SKM-1 (cell line): ENCODE measurements around the gene TCHHL1.
"Not testable (repeated sequence)": the region's sequence is repeated elsewhere in the genome, so short reads cannot be mapped to it uniquely, and the experiment has no call there.

ENCODE experiments used
- DNase-seq: peaks from one replicate; lab custom pipeline; 2025; ENCODE audit not compliant: unreplicated experiment; lab: John Stamatoyannopoulos, UW

Gene TCHHL1

DNA sequence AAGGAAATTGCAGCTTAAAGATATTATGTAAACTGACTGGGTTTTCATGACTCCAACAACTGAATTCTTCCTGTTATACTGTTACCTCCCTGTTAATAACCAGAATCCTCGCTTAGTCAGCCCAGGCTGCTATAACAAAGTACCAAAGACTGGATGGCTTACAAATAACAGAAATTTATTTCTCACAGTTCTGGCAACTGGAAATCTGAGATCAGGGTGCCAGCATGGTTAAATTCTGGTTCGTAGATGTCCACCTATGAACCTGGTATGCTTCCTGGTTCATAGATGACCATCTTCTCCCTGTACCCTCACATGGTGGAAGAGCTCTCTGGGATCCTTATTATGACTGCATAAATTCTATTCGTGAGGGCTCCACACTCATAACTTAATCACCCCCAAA is 8.1 kb upstream of the TCHHL1 start:
- no peak for DNase-seq

DNA sequence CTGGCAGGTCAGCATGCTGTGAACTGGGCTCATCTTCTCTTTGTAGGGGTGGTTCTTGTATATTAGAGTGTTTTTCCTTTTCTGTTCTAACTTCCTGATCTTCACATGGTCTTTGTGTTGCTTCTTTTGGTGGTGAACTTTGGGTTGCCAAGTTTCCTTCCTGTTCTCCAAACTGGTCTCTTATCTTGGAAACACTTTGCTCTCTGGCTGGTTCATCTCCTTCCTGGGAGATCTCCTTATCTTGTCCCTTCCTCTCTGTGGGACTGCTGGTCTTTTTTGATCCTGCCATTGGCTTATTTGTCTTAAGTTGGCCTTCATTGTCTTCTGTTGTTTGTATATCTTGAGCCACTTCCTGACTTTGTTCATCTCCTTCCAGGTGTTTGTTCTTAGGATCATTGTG is 2.1 kb downstream of the TCHHL1 start:
- no peak for DNase-seq

DNA sequence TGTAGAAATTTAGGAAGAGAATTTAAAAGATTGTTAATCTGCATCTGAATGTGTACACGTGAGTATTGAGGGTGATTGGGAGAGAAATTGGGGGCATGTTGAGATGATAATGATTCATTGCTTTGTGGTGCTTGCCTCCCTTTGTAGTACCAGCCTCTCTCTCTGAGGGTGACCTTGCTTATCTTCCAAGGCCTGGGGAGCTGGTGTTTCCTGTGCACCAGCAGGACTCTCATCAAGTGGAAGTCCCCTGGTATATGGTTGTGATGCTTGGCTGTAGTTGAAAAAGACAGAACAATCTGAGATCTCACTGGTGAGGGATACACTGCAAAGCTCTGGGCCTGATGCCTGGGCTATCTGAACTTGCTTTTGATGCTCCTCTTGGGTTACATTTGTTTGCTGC is 4.0 kb downstream of the TCHHL1 start:
- DNase-seq, result no peak

DNA sequence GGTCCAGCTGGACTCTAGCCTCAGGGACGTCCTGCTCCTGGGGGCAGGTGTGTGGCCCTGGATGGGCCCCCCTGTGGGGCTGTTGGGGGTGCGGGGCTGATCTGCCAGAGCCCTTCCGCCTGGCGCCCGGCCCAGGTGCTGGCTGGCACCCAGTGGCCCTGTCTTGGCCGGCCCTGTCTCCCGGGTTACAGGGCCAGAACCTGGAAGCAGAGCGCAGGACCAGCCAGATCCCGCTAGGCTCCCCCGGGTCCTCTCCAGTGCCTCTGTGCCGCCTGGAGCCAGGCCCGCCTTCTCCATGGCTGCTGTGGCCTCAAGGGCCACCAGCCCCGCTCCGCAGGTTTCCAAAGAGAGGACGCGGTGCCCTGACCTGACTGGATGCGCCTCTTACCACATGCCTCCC is 7.8 kb downstream of the TCHHL1 start:
- not testable (repeated sequence) for DNase-seq

DNA sequence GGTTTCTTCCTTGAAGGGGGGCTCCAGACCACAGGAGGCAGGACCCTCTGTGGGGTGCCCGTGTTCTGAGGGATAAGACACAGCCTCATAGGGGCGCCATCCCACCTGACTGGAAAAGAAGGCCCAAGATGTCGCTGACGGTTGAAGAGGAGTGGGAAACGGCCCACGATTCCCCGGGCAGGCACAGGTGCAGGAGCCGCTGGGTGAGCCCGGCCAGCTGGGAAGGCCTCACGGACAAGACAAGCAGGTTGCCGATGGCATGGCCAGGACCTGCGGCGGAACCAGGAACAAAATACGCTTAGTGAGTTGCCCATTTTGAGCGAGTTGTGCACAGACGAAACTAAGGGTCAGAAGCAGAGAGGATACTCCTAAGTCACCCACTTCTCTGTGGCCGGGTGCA is 8.4 kb downstream of the TCHHL1 start:
- not testable (repeated sequence) for DNase-seq

DNA sequence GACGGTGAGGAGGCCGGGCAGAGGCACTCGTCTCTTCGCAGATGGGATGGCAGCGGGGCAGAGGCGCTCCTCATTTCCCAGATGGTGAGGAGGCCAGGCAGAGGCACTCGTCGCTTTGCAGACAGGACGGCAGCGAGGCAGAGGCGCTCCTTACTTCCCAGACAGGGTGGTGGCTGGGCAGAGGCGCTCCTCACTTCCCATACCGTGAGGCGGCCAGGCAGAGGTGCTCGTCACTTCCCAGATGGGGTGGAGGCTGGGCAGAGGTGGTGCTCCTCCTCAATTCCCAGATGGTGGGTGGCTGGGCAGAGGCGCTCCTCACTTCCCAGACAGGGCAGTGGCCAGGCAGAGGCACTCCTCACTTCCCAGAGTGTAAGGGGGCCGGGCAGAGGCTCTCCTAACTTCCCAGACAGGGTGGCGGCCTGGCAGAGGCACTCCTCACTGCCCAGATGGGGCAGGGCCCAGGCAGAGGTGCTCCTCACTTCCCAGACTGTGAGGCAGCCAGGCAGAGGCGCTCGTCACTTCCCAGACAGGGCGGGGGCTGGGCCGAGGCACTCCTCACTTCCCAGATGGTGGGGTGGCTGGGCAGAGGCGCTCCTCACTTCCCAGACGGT is 9.9 kb downstream of the TCHHL1 start:
- DNase-seq, result no peak

DNA sequence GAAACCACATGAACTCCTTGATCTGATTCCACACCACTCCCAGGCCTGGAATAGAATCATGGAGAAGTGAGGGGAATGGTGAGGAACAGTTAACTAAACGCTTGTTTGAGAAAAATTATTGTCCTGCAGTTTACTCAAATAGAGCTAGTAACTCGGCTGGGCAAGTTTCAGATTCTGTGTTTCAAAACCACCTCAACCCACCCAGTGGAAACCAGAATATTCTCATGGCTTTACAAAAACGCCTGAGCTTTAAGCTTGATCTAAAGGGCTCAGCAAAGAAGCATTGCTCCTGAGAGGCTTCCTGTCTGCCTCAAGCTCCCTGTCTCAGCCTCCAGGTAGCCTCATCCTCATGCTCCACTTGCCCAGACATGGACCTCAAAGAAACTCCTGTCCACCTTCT is 16.6 kb downstream of the TCHHL1 start:
- DNase-seq, result no peak

DNA sequence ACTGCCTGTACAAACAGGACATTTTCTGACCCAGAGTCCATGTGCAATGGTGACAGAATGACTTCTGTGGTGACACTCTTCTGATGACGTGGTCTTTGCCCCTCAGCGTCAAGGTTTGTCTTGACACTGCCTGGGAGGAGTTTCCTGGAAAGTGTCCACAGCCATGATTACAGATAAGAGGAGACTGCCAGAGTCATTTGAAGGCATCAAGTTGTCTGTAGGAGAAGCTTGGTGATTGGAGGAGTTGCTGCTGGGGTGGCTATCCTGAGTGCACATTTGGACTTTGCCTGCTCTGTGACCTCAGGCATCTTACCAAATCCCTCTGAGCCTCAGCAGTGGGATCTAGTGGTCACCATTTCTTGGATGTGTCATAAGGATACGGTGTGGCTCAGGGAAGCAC is 17.7 kb downstream of the TCHHL1 start:
- no peak for DNase-seq

DNA sequence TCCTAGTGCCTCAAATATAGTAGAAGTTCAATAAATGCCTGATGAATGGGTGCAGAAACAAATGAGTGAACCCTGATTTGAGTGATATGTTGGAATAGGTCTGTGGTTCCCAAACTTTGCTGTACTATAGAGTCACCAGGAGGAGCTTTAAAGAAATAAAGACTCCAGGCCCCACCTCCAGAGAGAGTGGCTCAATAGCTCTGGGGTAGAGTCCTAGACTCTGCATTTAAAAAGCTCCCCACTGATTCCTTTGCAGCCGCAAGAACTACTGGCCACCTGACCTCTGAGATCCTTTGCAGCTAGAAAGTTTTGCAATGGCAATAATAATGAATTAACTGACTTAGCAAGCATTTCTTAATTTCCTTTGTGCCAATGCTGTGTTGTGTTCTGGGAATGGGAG is 20.9 kb downstream of the TCHHL1 start:
- DNase-seq, result no peak

DNA sequence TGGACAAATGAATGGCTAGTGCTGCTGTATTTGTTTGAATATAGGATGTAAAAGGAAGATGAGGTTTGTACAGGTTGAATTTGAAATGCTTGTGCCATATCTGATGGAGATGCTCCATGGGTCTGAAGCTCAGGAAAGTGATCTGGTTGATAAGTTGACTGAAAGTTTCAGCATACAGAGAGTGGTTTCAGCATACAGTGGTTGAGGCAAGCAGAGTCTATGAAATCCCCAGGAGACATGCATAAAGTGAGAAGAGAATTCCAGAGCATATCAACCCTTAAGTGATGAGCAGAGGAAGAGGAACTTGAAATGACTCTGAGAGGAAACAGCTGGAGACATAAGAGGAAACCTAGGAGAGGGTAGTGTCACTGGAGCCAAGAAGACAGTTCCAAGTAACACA is 21.7 kb downstream of the TCHHL1 start:
- DNase-seq, result no peak

DNA sequence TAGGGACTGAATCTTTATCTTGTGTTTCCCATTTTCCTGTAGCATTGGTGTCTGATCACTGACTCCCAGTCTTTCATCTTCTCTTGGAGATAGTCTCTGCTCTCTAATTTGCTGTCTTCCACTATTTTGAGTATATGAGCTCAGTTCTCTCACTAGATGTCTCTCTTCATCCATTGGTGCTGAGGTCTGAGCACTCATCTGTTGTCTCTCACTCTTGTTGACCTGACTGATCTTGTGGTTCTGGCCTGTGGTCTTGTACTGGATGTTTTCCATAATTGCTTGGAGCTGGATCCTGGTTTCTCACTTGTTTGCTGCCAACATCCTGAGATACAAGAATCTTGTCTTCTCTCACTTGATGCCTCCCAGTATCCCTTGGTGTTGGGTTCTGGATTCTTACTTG is 26.9 kb downstream of the TCHHL1 start:
- no peak for DNase-seq

DNA sequence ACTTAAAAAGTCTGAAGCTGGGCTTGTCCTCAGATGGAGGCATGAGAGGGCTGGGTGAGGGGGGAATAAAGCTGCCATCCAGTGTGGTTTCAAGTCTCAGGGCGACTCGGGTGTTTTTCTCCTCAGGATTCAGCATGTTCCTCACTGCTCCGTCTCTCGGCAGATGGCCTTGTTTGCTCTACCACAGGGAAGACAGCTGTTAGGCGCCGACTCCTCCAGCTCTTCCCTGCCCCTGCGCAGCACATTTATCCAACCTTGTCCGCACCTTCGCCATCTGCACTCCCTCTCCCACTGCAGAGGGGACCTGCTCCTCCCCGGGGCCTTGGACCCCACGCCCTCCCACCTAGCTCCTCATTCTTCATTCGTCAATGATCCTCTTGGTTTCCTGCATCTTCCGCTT is 35.5 kb downstream of the TCHHL1 start:
- no peak for DNase-seq

DNA sequence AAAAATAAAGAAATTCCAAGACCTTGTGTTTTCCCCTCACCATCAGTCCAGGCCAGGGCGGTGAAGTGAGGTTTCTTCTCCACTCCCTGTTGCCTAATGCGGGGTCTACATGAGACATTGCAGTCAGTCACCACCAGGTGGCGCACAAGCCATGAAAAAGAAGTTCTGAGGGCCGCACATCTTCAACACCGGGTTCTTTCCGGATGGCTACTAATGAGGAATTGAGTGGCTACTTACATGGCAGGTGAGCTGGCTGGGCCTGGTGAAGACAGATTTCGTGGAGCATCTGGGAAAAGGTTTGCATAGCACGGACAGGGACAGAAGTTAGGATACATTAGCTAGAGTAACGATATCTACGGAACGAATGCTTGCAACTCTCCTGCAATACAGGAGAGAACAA is 36.3 kb downstream of the TCHHL1 start:
- peak; percentile 84 for DNase-seq

DNA sequence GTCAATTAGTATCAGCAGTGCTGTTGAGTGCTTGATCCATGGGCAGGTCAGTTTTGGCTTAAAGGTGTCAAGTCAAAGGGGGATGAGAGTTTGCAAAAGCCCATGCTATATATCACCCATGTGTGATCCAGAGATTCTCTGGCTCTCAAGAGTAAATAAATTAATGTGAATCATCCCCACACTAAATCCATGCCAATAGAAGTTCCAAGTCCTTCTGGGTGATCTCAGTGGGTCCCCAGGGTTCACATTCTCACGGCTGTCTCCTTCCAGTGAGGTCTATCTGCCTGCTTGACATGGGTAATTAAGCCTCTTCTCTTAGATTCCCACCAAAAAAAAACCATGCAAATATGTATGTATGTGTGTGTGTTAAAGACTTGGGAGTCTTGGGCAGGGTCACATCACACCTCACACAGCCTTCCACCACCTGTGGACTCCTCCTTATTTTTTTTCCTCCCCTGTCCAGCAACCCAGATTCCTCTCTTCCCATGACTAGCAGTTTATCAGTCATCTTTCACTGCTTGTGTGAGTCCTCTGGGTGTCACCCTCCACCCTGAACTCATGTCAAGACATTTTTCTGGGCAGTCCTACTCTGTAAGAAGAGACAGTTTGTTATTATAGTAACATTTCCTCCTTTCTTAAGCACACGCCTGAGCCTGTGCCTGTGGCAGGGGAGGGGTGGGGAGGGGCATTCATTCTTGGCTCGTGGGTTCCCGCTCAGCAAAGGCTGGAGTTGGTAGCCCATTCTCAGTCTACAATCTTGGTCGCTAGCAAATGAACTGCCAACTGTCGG is 37.8 kb downstream of the TCHHL1 start:
- no peak for DNase-seq

DNA sequence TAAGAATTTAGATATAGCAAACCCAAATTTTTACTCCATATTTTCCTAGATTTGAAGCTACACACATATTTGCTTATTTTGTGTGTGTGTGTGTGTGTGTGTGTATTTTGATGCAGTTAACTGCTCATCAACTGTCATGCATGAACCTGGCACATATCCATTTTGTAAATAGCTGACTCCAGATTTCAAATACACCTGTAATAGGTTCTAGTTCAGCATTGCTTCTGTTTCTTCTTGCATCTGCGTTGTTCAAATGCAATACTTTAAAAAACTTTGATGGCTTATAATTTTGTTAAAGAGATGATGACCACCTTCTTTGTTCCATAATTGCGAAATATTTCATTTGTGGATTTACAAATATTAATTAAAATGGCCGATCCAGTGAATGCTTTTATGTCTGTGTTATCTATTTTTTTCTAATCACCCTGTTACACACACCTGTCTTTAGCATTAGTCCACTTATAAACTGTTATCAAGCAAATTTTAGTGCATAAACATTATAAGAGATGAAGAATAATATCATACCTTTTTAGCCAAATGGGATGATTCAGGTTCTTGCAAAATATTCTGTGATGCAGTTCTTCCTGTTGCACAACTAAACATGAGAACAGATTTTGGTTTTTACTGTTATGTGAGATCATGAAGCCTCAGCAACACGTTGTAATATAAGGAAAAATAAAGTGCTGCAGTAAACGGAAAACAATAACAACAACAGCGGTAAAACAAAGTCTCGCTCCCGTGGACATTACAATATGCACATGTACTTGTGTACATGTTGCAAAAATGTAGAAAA is 39.4 kb downstream of the TCHHL1 start:
- DNase-seq, result peak; percentile 65

DNA sequence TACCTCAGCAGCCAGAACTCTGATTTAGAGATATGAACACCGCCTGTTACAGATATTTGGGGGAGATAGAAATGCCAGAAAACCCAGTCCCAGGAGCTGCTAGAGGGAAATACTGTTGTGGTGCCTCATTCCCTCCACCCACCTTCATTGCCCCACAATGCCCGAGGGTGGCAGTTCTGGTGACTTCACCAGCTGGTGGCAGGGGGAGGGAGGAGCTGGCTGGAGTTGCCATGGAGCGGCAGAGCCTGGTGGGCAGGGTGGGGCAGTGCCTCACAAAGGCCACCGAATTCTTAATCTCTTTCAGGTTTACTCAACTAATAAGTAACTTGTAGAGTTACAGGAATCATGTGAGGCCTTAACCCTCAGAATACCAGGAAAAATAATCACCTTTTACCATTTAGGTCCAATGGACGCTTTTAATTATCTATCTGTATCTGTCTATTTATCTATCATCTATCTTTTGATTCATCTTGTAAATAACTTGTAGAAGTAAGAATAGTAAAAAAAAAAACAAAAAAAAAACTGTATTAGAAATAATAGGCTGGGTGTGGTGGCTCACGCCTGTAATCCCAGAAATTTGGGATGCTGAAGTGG is 40.4 kb downstream of the TCHHL1 start:
- no peak for DNase-seq

DNA sequence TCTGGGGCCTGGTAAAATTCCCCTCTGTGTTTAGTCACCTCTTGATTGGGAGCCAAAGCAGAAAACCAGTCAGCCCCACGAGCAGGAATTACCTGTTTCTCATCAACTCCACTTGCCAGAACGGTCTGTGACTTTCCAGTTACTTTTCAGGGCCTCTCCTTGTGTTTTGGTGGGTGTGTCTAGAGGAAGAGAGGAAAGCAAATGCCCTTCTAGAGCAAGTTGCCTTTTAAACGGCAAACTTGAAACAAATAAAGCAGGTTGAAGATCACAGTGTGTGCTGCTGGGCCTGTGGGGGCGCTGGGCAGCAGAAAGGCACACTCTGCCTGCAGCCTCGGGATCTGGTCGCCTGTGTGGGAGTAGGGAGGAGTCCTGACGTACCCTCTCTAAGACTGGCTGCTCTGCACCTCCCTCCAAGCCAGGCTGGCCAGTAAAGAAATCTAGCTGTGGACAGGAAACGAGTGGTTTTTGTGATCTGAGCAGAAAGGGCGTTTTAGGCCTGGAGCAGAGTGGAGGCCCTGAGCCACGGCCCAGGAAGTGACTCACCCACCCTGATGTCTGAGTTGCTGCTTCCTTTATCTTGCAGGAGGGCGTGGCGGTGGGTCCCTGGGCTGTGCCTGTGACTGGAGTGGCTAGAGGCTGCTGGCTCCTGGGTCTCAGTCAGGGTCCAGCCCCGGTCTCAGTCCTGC is 41.0 kb downstream of the TCHHL1 start:
- DNase-seq, result peak; percentile 100

DNA sequence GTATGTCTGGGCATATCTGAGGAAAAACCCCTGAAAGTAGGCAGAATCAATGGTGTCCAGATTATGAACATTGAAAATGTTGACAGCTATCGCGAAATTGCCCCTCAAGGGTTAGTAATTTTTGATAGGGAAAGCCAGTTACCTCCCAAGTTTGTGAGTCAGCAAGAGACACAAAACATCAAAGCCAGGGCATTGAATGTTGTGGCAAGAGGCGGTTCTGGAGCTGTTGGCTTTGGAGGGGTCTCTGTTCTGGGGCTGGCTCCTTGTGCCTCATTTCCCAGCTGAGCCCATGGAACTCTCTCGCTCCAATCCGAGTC is 41.5 kb downstream of the TCHHL1 start:
- DNase-seq, result no peak

DNA sequence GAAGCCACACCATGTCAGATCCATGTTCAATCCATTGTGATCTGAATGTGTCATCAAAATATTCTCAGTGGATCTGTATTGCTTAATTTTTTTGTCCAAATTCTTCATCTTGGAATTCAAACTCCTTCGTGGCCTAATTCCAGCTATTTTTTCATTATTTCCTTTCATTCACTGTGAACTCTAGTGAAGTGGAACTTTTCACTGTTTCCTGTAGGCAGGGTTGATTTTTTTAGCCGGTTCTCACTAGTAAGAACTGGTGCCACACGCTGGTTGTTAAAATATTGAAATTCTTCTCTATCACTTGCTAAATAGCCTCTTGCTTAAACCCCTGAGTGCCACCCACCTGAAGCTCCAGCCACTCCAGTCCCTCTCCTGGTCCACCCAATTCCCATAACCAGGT is 44.5 kb downstream of the TCHHL1 start:
- no peak for DNase-seq

DNA sequence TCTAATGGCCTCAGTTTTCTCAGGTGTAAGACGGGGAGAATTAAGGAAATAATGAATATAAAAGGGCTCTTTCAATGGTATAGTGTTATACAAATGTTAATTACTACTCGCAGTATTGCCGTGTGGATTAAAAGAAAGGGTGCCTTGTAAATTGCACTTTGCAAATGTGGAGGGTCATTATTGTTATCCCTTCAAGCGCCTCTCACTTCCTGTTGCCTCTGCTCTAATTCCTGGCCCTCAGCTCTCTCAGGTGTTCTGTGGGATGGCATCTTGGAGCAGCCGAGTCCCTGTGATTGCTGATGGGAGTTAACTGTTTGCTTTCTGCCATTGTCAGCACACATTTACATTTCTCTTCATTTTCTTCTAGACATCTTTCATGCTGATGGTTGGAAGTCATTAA is 45.0 kb downstream of the TCHHL1 start:
- no peak for DNase-seq

DNA sequence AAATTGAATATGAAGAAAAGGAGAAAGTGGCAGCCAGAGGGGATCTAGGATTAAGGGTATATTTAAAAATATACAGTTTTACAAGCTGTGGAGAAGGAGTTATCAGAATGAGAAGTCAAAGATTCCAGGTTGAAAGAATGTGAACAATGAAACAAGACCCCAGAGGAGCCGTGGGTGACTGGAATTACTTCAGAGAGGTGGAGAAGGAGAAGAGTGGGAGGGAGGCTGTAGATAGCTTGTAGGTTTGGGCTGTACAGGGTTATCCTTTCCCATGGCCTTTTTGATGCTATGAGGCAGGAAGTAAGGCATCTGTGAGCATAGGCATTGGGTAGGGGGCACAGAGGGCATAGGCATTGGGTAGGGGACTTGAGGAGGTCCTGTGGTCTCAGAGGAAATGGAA is 46.8 kb downstream of the TCHHL1 start:
- DNase-seq, result no peak
